ENCODE data around the gene KSR1.

The KSR1 gene

DNA sequence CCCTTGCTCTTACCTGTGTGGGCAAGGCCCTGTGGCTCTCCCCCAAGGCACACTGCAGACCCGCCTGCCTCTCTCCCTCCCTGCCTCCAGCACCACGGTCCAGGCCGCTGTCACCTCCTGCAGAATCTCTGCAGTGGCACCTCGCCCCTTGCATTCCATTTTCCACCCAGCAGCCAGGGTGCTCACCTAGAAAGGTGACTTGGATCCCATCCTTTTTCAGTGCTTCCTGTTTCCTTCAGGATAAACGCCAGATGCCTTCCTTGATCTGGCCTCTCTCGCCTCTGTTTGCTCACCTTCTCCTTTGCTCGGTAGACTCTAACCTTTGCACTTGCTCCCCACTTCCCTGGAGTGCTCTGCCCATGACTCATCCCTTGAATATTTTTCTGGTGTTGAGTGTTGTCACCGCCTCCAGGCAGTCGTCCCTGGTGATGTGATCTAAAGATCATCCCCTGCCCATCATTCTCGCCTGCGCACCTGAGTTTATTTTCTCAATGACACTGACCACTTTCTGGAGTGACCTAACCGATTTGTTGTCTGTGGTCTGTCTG, 95.5 kb downstream of the KSR1 start:
- H3K4me3 ChIP-seq (ENCODE audit: low read depth, low read length), result no peak overlapping the region
- TF ChIP-seq, protein P1, sequence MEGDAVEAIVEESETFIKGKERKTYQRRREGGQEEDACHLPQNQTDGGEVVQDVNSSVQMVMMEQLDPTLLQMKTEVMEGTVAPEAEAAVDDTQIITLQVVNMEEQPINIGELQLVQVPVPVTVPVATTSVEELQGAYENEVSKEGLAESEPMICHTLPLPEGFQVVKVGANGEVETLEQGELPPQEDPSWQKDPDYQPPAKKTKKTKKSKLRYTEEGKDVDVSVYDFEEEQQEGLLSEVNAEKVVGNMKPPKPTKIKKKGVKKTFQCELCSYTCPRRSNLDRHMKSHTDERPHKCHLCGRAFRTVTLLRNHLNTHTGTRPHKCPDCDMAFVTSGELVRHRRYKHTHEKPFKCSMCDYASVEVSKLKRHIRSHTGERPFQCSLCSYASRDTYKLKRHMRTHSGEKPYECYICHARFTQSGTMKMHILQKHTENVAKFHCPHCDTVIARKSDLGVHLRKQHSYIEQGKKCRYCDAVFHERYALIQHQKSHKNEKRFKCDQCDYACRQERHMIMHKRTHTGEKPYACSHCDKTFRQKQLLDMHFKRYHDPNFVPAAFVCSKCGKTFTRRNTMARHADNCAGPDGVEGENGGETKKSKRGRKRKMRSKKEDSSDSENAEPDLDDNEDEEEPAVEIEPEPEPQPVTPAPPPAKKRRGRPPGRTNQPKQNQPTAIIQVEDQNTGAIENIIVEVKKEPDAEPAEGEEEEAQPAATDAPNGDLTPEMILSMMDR (IDR thresholded peaks at IDR 0.05; ENCODE audit: borderline replicate concordance, insufficient read depth, low read depth, low read length), result no peak

- TF ChIP-seq, protein P1 (IDR thresholded peaks at IDR 0.05; ENCODE audit: borderline replicate concordance, insufficient read depth, low read depth, low read length), result no peak
Observed at GRCh38 chr17:27552276-27552732, 96.1 kb downstream of the KSR1 start.

GRCh38 chr17:27553019-27553511, 96.8 kb downstream of the KSR1 start:
- TF ChIP-seq, protein P1 (IDR thresholded peaks at IDR 0.05; ENCODE audit: borderline replicate concordance, insufficient read depth, low read depth, low read length), result no peak
- H3K4me3 ChIP-seq (ENCODE audit: low read depth, low read length), result no peak overlapping the region

More at GRCh38 chr17:27552276-27552732, 96.1 kb downstream of the KSR1 start:
- H3K4me3 ChIP-seq (ENCODE audit: low read depth, low read length), result no peak overlapping the region

DNA sequence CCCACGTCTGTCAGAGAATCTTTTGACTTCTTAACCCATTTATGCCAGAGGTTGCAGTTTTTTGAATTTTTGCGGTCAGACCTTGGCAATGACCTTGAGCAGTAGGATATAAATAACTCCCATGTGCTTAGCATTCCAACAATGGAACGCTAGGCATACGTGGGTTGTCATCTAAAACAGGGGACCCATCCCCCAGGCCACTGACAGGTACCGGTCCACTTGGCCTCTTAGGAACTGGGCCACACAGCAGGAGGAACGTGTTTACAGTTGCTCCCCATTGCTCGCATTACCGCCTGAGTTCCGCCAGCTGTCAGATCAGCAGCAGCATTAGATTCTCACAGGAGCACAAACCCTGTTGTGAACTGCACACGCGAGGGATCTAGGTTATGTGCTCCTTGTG, 97.9 kb downstream of the KSR1 start:
- no peak overlapping the region for H3K4me3 ChIP-seq (ENCODE audit: low read depth, low read length)
- TF ChIP-seq, protein P1 (IDR thresholded peaks at IDR 0.05; ENCODE audit: borderline replicate concordance, insufficient read depth, low read depth, low read length), result no peak

- TF ChIP-seq, protein P1 (IDR thresholded peaks at IDR 0.05; ENCODE audit: borderline replicate concordance, insufficient read depth, low read depth, low read length), result no peak
- H3K4me3 ChIP-seq (ENCODE audit: low read depth, low read length), result no peak overlapping the region
Observed at GRCh38 chr17:27554911-27555310, 98.7 kb downstream of the KSR1 start.

- TF ChIP-seq, protein P1 (IDR thresholded peaks at IDR 0.05; ENCODE audit: borderline replicate concordance, insufficient read depth, low read depth, low read length), result no peak
- no peak overlapping the region for H3K4me3 ChIP-seq (ENCODE audit: low read depth, low read length)
Observed at GRCh38 chr17:27555339-27555738, 99.1 kb downstream of the KSR1 start.

DNA sequence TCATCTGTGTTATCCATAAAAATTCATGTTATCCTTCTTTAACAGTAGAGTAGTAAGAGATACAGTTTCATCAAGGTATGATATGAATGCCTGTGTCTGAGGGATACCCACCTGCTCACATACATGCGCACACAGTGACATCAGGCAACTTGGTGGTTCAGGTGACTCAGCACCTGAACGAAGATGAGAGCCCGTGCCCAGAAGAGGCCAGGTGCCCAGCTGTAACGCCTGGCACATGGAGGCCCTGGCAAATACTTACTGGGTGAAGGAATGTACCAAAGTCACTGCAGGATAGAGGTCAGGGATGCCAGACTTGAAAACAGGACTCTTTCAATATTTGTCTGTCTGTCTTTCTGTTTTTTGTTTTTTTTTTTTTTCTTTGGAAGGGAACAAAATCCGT, 102.1 kb downstream of the KSR1 start:
- TF ChIP-seq, protein P1 (IDR thresholded peaks at IDR 0.05; ENCODE audit: borderline replicate concordance, insufficient read depth, low read depth, low read length), result no peak
- H3K4me3 ChIP-seq (ENCODE audit: low read depth, low read length), result no peak overlapping the region

Data from GM12875 (cell line).